Measurements from ENCODE around the gene PARP14. TPM values are rescaled to one million over a fixed set of nuclear protein-coding genes. Genes with fewer than 3 reads are reported as not detected.

Gene PARP14
- total and polyA plus RNA-seq, 2 donors (not counting 3 experiments of a cell fraction or from before 2014, with no cell fraction given), result 19.7 to 41.5 TPM

DNA sequence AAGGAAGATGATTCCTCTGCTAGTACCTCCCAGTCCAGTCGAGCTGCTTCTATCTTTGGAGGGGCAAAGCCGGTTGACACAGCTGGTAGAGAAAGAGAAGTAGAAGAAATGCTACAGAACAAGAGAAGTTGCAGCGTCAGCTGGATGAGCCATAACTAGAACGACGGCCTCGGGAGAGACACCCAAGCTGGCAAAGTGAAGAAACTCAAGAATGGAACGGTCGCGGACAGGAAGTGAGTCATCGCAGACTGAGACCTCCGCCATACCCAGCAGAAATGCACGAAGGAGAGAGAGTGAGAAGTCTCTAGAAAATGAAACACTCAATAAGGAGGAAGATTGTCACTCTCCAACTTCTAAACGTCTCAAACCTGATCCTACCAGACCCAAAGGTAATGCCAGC is 19.0 kb upstream of the PARP14 start:
- no peak overlapping the region for H2AFZ ChIP-seq (ENCODE audit: low read depth, low read length)
- H4K20me1 ChIP-seq (replicated peaks; ENCODE audit: control insufficient read depth, extremely low read depth, insufficient read depth, low read length), result no peaks in the 10 kb centered on the region
- no peak for FAIRE-seq
- no peaks in the 10 kb centered on the region for H3K9me1 ChIP-seq (replicated peaks; ENCODE audit: control insufficient read depth, extremely low read depth, insufficient read depth, low read length)
- DNase-seq (ENCODE audit: low read depth, low spot score), result no peak
- no peak overlapping the region for H3K4me3 ChIP-seq (replicated peaks in 1 of 3; ENCODE audit: insufficient read depth in 1 of 3, low read depth in 1 of 3, low read length in 3 of 3)
- no peaks in the 10 kb centered on the region for H3K4me1 ChIP-seq (ENCODE audit: control insufficient read depth, extremely low read depth, insufficient read depth, low read length)
- ChIA-PET CTCF (no interaction called here), POLR2A (no interaction called here)
- no peaks in the 10 kb centered on the region for H3K36me3 ChIP-seq (ENCODE audit: control insufficient read depth in 2 of 2, extremely low read depth in 1 of 2, insufficient read depth in 2 of 2, low read length in 2 of 2)
- H3K9me3 ChIP-seq (replicated peaks; ENCODE audit: control insufficient read depth, insufficient read depth, low read length), result no peaks in the 10 kb centered on the region
- dilution Hi-C loops (cut with MboI; ENCODE audit: extremely low pct_ligation_motif_present, low sequenced_read_pairs) (no loop called here), intact Hi-C loops (cut with micrococcal nuclease) (no loop called here)
- H3K9ac ChIP-seq (replicated peaks; ENCODE audit: extremely low read depth, insufficient read depth, low read length), result no peak overlapping the region
- H3K79me2 ChIP-seq (ENCODE audit: control insufficient read depth, insufficient read depth, low read length), result no peaks in the 10 kb centered on the region
- no TSS peak for BruUV-seq (replicated peaks)
- no peak overlapping the region for H3K4me2 ChIP-seq (ENCODE audit: insufficient read depth, low read length)
- H3K27ac ChIP-seq (ENCODE audit: insufficient read depth, low read depth, low read length), result no peak overlapping the region
- peaks cover 8 to 12% of the 10 kb centered on the region in 2 experiments for H3K27me3 ChIP-seq (ENCODE audit: control insufficient read depth in 2 of 2, insufficient read depth in 2 of 2, low read length in 2 of 2)
- no peak for TF ChIP-seq JUN (IDR thresholded peaks at IDR 0.05; ENCODE audit: borderline replicate concordance, insufficient read depth, insufficient read length, low read depth)

DNA sequence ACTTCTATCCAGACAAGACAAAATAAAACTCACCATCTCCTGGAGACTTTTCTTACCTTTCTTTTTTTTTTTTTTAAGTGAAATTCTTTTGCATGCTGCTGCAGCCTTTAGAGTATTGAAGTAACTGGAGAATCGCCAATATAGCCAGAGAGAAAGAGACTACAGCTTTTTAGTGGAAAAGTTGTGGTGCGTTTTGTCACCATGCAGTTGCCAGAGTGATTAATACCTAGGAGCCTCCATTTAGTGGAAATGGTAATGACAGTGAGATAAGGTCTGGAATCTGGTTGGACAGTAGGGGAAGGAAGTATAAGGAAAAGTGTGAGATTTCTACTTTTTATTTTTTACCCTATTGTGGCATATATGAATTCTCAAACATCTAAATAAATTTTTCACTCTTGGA is 18.1 kb upstream of the PARP14 start:
- no peak overlapping the region for H3K4me3 ChIP-seq (replicated peaks in 1 of 3; ENCODE audit: insufficient read depth in 1 of 3, low read depth in 1 of 3, low read length in 3 of 3)
- H4K20me1 ChIP-seq (replicated peaks; ENCODE audit: control insufficient read depth, extremely low read depth, insufficient read depth, low read length), result no peaks in the 10 kb centered on the region
- no peak overlapping the region for H2AFZ ChIP-seq (ENCODE audit: low read depth, low read length)
- H3K4me1 ChIP-seq (ENCODE audit: control insufficient read depth, extremely low read depth, insufficient read depth, low read length), result no peaks in the 10 kb centered on the region
- no peak overlapping the region for H3K9ac ChIP-seq (replicated peaks; ENCODE audit: extremely low read depth, insufficient read depth, low read length)
- H3K27me3 ChIP-seq (ENCODE audit: control insufficient read depth in 2 of 2, insufficient read depth in 2 of 2, low read length in 2 of 2), result peaks cover 8 to 12% of the 10 kb centered on the region in 2 experiments
- H3K79me2 ChIP-seq (ENCODE audit: control insufficient read depth, insufficient read depth, low read length), result no peaks in the 10 kb centered on the region
- H3K9me1 ChIP-seq (replicated peaks; ENCODE audit: control insufficient read depth, extremely low read depth, insufficient read depth, low read length), result no peaks in the 10 kb centered on the region
- CTCF ChIA-PET, result interaction anchor here (0.8 to 1.0 kb wide), 2 partner anchors 16 to 22 kb away, joined by 3 read pairs; no protein-coding TSS in a partner anchor
- no peak overlapping the region for H3K4me2 ChIP-seq (ENCODE audit: insufficient read depth, low read length)
- DNase-seq (ENCODE audit: low read depth, low spot score) (no peak), FAIRE-seq (no peak)
- H3K36me3 ChIP-seq (ENCODE audit: control insufficient read depth in 2 of 2, extremely low read depth in 1 of 2, insufficient read depth in 2 of 2, low read length in 2 of 2), result no peaks in the 10 kb centered on the region
- TF ChIP-seq POLR2AphosphoS5 (IDR thresholded peaks at IDR 0.05; ENCODE audit: insufficient read depth, low read depth, low read length) (no peak), MYC (IDR thresholded peaks at IDR 0.05; ENCODE audit: low read depth, low read length) (no peak), FOS (IDR thresholded peaks at IDR 0.05; ENCODE audit: borderline replicate concordance, insufficient read depth, low read length) (no peak), GATA2 (IDR thresholded peaks at IDR 0.05; ENCODE audit: insufficient read depth, insufficient read length, low read depth, low read length) (no peak), POLR2A (IDR thresholded peaks at IDR 0.05; ENCODE audit: low read depth, low read length) (no peak), JUN (IDR thresholded peaks at IDR 0.05; ENCODE audit: borderline replicate concordance, insufficient read depth, insufficient read length, low read depth) (no peak), EZH2 (IDR thresholded peaks at IDR 0.05; ENCODE audit: borderline replicate concordance, low read depth, low read length, severe bottlenecking) (no peak)
- TF ChIP-seq, protein P1, sequence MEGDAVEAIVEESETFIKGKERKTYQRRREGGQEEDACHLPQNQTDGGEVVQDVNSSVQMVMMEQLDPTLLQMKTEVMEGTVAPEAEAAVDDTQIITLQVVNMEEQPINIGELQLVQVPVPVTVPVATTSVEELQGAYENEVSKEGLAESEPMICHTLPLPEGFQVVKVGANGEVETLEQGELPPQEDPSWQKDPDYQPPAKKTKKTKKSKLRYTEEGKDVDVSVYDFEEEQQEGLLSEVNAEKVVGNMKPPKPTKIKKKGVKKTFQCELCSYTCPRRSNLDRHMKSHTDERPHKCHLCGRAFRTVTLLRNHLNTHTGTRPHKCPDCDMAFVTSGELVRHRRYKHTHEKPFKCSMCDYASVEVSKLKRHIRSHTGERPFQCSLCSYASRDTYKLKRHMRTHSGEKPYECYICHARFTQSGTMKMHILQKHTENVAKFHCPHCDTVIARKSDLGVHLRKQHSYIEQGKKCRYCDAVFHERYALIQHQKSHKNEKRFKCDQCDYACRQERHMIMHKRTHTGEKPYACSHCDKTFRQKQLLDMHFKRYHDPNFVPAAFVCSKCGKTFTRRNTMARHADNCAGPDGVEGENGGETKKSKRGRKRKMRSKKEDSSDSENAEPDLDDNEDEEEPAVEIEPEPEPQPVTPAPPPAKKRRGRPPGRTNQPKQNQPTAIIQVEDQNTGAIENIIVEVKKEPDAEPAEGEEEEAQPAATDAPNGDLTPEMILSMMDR (IDR thresholded peaks at IDR 0.05; ENCODE audit: extremely low read depth in 1 of 2, insufficient read depth in 1 of 2, low read depth in 1 of 2, low read length in 2 of 2), result no peak
- TF ChIP-seq, protein P2, sequence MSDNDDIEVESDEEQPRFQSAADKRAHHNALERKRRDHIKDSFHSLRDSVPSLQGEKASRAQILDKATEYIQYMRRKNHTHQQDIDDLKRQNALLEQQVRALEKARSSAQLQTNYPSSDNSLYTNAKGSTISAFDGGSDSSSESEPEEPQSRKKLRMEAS (IDR thresholded peaks at IDR 0.05; ENCODE audit: insufficient read depth, insufficient read length), result no peak
- H3K27ac ChIP-seq (ENCODE audit: insufficient read depth, low read depth, low read length), result no peak overlapping the region
- no TSS peak for BruUV-seq (replicated peaks)
- intact Hi-C loops (cut with micrococcal nuclease) (no loop called here), dilution Hi-C loops (cut with MboI; ENCODE audit: extremely low pct_ligation_motif_present, low sequenced_read_pairs) (no loop called here)
- H3K9me3 ChIP-seq (replicated peaks; ENCODE audit: control insufficient read depth, insufficient read depth, low read length), result no peaks in the 10 kb centered on the region
- POLR2A ChIA-PET, result no interaction called here

All from endothelial cell of umbilical vein (primary cell).